Measurements from ENCODE around the gene MROH7. TPM values are rescaled to one million over a fixed set of nuclear protein-coding genes. Genes with fewer than 3 reads are reported as not detected.

Gene MROH7
- total and polyA plus RNA-seq, 4 donors: 0.07 to 2.8 (median 0.58) TPM

DNA sequence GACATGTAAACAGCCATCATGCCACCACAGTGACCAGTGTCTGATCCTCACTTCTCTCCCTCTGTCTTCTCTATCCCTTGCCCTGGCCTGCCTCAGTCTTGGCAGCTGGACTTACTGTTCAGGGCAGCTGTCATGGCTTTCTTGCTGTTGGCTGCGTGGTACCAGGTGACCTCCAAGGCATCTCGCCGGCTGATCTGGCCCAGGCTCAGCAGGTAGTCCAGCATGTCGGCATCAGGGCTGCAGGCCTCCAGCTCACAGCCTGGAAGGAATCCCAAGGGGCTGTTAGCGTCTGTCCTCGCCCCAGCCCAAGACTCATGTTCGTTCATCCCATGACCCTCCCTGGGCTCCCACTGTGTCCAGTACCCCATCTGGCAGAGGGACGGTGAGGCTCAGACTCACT lies 21.8 kb upstream of the MROH7 start:
- Histone ChIP-seq H3K27ac (ENCODE audit: low read depth in 1 of 2, low read length in 2 of 2) (no peak overlapping the region), H3K9me3 (ENCODE audit: control insufficient read depth in 4 of 4, low read length in 3 of 4) (no peaks in the 10 kb centered on the region), H3K9ac (ENCODE audit: low read depth in 1 of 2, low read length in 2 of 2) (no peak overlapping the region), H3K36me3 (ENCODE audit: control insufficient read depth in 4 of 4, insufficient read depth in 3 of 4, low read depth in 1 of 4, low read length in 3 of 4) (peaks cover 0 to 12% (median 2%) of the 10 kb centered on the region in 4 donors), H3K4me3 (ENCODE audit: low read depth in 1 of 3, low read length in 3 of 3) (no peak overlapping the region), H3K4me1 (ENCODE audit: control insufficient read depth in 4 of 4, insufficient read depth in 4 of 4, low read length in 3 of 4) (peaks cover 0 to 15% (median 12%) of the 10 kb centered on the region in 4 donors), H3K27me3 (ENCODE audit: control insufficient read depth in 4 of 4, insufficient read depth in 4 of 4, low read length in 3 of 4) (no peaks in the 10 kb centered on the region)
- 93% methylated on average over 8 of the region's 8 CpGs for WGBS
- TF ChIP-seq TAF1 (conservative IDR thresholded peaks at IDR 0.05): no peak
- no peak for TF ChIP-seq HNF4A (conservative IDR thresholded peaks at IDR 0.05)
- TF ChIP-seq NR2F2 (IDR thresholded peaks at IDR 0.05): no peak
- no peak for TF ChIP-seq MAX (IDR thresholded peaks at IDR 0.05)
- TF ChIP-seq, protein P1, sequence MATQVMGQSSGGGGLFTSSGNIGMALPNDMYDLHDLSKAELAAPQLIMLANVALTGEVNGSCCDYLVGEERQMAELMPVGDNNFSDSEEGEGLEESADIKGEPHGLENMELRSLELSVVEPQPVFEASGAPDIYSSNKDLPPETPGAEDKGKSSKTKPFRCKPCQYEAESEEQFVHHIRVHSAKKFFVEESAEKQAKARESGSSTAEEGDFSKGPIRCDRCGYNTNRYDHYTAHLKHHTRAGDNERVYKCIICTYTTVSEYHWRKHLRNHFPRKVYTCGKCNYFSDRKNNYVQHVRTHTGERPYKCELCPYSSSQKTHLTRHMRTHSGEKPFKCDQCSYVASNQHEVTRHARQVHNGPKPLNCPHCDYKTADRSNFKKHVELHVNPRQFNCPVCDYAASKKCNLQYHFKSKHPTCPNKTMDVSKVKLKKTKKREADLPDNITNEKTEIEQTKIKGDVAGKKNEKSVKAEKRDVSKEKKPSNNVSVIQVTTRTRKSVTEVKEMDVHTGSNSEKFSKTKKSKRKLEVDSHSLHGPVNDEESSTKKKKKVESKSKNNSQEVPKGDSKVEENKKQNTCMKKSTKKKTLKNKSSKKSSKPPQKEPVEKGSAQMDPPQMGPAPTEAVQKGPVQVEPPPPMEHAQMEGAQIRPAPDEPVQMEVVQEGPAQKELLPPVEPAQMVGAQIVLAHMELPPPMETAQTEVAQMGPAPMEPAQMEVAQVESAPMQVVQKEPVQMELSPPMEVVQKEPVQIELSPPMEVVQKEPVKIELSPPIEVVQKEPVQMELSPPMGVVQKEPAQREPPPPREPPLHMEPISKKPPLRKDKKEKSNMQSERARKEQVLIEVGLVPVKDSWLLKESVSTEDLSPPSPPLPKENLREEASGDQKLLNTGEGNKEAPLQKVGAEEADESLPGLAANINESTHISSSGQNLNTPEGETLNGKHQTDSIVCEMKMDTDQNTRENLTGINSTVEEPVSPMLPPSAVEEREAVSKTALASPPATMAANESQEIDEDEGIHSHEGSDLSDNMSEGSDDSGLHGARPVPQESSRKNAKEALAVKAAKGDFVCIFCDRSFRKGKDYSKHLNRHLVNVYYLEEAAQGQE (IDR thresholded peaks at IDR 0.05): no peak
- no peak for TF ChIP-seq JUND (IDR thresholded peaks at IDR 0.05)
- no peak for TF ChIP-seq GABPA (IDR thresholded peaks at IDR 0.05 in 1 of 2, conservative IDR thresholded peaks at IDR 0.05 in 1 of 2)
- no peak for TF ChIP-seq ATF3 (IDR thresholded peaks at IDR 0.05)
- TF ChIP-seq, protein P2, sequence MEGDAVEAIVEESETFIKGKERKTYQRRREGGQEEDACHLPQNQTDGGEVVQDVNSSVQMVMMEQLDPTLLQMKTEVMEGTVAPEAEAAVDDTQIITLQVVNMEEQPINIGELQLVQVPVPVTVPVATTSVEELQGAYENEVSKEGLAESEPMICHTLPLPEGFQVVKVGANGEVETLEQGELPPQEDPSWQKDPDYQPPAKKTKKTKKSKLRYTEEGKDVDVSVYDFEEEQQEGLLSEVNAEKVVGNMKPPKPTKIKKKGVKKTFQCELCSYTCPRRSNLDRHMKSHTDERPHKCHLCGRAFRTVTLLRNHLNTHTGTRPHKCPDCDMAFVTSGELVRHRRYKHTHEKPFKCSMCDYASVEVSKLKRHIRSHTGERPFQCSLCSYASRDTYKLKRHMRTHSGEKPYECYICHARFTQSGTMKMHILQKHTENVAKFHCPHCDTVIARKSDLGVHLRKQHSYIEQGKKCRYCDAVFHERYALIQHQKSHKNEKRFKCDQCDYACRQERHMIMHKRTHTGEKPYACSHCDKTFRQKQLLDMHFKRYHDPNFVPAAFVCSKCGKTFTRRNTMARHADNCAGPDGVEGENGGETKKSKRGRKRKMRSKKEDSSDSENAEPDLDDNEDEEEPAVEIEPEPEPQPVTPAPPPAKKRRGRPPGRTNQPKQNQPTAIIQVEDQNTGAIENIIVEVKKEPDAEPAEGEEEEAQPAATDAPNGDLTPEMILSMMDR (IDR thresholded peaks at IDR 0.05; ENCODE audit: low read depth, low read length, missing input control): no peak
- TF ChIP-seq, protein P3, sequence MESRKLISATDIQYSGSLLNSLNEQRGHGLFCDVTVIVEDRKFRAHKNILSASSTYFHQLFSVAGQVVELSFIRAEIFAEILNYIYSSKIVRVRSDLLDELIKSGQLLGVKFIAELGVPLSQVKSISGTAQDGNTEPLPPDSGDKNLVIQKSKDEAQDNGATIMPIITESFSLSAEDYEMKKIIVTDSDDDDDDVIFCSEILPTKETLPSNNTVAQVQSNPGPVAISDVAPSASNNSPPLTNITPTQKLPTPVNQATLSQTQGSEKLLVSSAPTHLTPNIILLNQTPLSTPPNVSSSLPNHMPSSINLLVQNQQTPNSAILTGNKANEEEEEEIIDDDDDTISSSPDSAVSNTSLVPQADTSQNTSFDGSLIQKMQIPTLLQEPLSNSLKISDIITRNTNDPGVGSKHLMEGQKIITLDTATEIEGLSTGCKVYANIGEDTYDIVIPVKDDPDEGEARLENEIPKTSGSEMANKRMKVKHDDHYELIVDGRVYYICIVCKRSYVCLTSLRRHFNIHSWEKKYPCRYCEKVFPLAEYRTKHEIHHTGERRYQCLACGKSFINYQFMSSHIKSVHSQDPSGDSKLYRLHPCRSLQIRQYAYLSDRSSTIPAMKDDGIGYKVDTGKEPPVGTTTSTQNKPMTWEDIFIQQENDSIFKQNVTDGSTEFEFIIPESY (IDR thresholded peaks at IDR 0.05): no peak
- no peak for TF ChIP-seq YY1 (IDR thresholded peaks at IDR 0.05)
- no peak for TF ChIP-seq HNF4G (IDR thresholded peaks at IDR 0.05)
- TF ChIP-seq FOXA1 (IDR thresholded peaks at IDR 0.05): no peak
- TF ChIP-seq RAD21 (IDR thresholded peaks at IDR 0.05): no peak
- TF ChIP-seq EGR1 (IDR thresholded peaks at IDR 0.05; ENCODE audit: low read depth in 2 of 2): no peak
- no peak for TF ChIP-seq SP1 (IDR thresholded peaks at IDR 0.05)
- DNase-seq (ENCODE audit: low spot score): no peak

All from liver (tissue), 9 donors.